HUES6 (cell line): Measurements from ENCODE around the gene DYNAP.

ENCODE experiments used
- H3K27ac ChIP-seq: 2 replicates; pipeline ENCODE4 v1.7.0; 2013; ENCODE audit warnings: low read depth, mild to moderate bottlenecking, low read length, inconsistent platforms
- H3K27me3 ChIP-seq: 2 replicates; pipeline ENCODE4 v1.6.1; 2013; ENCODE audit warnings: low read length; ENCODE audit not compliant: control insufficient read depth, insufficient read depth
- H3K36me3 ChIP-seq: 2 replicates; pipeline ENCODE4 v1.6.1; 2013; ENCODE audit warnings: low read length; ENCODE audit not compliant: control insufficient read depth, insufficient read depth
- H3K4me1 ChIP-seq: 2 replicates; pipeline ENCODE4 v1.6.1; 2013; ENCODE audit warnings: low read length; ENCODE audit not compliant: control insufficient read depth, insufficient read depth
- H3K4me3 ChIP-seq: 2 replicates; pipeline ENCODE4 v1.5.1; 2013; ENCODE audit warnings: low read depth, low read length
- H3K9ac ChIP-seq: one replicate; pipeline ENCODE4 v1.6.1; 2013; ENCODE audit warnings: mild to moderate bottlenecking, low read length
- H3K9me3 ChIP-seq: 2 replicates; pipeline ENCODE4 v1.6.1; 2013; ENCODE audit warnings: low read depth, low read length; ENCODE audit not compliant: control insufficient read depth, insufficient read depth

DYNAP gene

DNA sequence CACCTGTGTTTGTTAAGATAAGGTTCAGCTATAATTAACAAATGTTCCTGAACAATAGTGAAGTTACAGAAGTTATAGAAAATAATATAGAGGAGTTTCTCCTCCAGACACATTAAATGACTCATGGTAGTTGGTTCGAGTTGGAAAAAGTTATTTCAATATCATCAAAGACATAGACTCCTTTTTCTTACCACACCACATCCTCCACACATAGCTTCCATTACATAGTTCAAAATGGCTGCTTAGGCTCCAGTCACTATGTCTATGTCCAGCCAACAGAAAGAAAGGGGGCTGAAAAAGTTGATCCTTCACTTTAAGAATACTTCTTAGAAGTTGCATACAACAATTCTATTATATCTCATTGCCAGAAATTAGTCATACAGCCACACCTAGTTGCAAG lies 50.7 kb downstream of the DYNAP start:
- Histone ChIP-seq H3K27ac (no peak overlapping the region), H3K27me3 (no peaks in the 10 kb centered on the region), H3K4me1 (peaks cover 10% of the 10 kb centered on the region; the same call in 1 of the 2 replicates), H3K9ac (no peak overlapping the region), H3K4me3 (no peak overlapping the region), H3K9me3 (no peaks in the 10 kb centered on the region), H3K36me3 (no peaks in the 10 kb centered on the region)

DNA sequence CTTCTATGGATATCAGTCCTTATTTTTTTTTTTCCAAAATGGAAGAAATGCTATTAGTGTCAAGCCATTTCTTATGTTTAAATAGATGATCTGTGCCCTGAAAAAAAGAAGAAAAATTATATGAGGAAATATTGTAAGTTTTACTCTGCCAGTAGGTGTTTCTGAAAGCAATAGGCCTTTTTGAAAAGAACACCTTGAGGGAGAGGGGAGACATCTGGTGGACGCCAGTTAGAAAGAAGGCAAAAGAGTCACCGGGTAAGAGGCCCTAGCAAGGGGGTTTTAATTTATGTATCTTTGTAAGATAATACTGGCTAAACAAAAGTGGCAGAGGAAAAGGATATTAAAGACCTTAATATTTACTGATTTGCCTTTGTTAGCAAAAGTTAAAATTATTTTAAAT lies 56.1 kb downstream of the DYNAP start:
- Histone ChIP-seq H3K4me1 (no peaks in the 10 kb centered on the region), H3K9ac (no peak overlapping the region), H3K36me3 (no peaks in the 10 kb centered on the region), H3K27me3 (no peaks in the 10 kb centered on the region), H3K4me3 (no peak overlapping the region), H3K27ac (no peak overlapping the region), H3K9me3 (no peaks in the 10 kb centered on the region)
